ENCODE results near the gene TBC1D22A.

GRCh38 chr22:47115518-47115890, 353.1 kb downstream of the TBC1D22A start:
- TF ChIP-seq CTCF (IDR thresholded peaks at IDR 0.05; ENCODE audit: low read length) = no peak
- no peak for TF ChIP-seq EZH2 (optimal IDR thresholded peaks at IDR 0.05; ENCODE audit: low read depth, low read length)
